Measurements from ENCODE around the gene FAF1.
"Not testable (repeated sequence)": the region's sequence is repeated elsewhere in the genome, so short reads cannot be mapped to it uniquely, and the experiment has no call there.

The FAF1 gene

GRCh38 chr1:50959913-50960844 lies at the start of gene FAF1:
Gene FAF1, minus strand, starts transcription at chr1:50960267. Its CDS starts 456 bp downstream, at chr1:50959811.
- peak; percentile 98 for DNase-seq (ENCODE audit: low spot score)
- TF ChIP-seq, protein P1, sequence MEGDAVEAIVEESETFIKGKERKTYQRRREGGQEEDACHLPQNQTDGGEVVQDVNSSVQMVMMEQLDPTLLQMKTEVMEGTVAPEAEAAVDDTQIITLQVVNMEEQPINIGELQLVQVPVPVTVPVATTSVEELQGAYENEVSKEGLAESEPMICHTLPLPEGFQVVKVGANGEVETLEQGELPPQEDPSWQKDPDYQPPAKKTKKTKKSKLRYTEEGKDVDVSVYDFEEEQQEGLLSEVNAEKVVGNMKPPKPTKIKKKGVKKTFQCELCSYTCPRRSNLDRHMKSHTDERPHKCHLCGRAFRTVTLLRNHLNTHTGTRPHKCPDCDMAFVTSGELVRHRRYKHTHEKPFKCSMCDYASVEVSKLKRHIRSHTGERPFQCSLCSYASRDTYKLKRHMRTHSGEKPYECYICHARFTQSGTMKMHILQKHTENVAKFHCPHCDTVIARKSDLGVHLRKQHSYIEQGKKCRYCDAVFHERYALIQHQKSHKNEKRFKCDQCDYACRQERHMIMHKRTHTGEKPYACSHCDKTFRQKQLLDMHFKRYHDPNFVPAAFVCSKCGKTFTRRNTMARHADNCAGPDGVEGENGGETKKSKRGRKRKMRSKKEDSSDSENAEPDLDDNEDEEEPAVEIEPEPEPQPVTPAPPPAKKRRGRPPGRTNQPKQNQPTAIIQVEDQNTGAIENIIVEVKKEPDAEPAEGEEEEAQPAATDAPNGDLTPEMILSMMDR (IDR thresholded peaks at IDR 0.05; ENCODE audit: extremely low read depth, insufficient read depth, missing control alignments) = no peak
- in situ Hi-C loops (cut with MboI; ENCODE audit: low pct_unique_long_range_greater_than_20kb, low sequenced_read_pairs, unreplicated experiment) = no loop called here

DNA sequence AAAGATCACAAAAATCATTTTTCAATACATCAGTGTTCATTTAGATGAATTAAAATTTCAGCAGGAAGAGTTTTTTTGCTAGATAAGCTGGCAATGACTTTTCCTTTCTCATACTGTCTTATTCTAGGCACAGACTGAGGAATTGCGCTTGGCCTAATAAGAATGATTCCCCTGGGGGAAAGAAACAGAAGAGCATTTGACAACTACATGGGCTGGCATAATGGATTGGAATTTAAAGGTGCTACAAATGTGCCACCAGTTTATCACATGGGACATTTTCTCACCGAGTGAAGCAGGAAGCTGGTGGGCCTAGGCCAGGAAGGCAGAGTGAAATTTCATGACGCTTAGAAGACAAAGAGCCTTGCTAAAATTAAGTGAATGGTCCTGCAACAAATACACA lies 49.3 kb upstream of the FAF1 start:
- in situ Hi-C loops (cut with MboI; ENCODE audit: low pct_unique_long_range_greater_than_20kb, low sequenced_read_pairs, unreplicated experiment) = no loop called here
- TF ChIP-seq, protein P1 (IDR thresholded peaks at IDR 0.05; ENCODE audit: extremely low read depth, insufficient read depth, missing control alignments) = no peak
- DNase-seq (ENCODE audit: low spot score) = no peak

- in situ Hi-C loops (cut with MboI; ENCODE audit: low pct_unique_long_range_greater_than_20kb, low sequenced_read_pairs, unreplicated experiment); DNase-seq (ENCODE audit: low spot score): not testable (repeated sequence)
Measured at GRCh38 chr1:51005549-51005948, 45.5 kb upstream of the FAF1 start.

DNA sequence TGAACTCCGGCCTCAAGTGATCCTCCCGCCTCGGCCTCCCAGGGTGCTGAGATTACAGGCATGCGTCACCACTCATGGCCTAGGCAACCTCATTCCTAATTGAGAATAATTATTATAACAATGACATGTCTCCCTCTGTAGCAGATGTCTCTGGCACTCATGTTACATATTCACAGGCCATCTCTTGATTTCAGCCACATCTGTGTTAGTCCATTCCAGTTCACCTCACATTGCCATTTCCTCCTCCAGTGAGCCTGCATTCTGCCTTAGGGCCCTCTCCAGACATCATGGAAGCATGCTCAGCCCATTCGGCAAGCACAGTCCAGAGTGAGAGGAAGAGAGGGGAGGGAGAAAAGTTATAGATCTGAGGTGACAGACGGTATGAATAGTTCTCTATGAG lies 42.4 kb upstream of the FAF1 start:
- no peak for DNase-seq (ENCODE audit: low spot score)
- TF ChIP-seq, protein P1 (IDR thresholded peaks at IDR 0.05; ENCODE audit: extremely low read depth, insufficient read depth, missing control alignments) = no peak
- in situ Hi-C loops (cut with MboI; ENCODE audit: low pct_unique_long_range_greater_than_20kb, low sequenced_read_pairs, unreplicated experiment) = no loop called here

- TF ChIP-seq, protein P1 (IDR thresholded peaks at IDR 0.05; ENCODE audit: extremely low read depth, insufficient read depth, missing control alignments) = no peak
- in situ Hi-C loops (cut with MboI; ENCODE audit: low pct_unique_long_range_greater_than_20kb, low sequenced_read_pairs, unreplicated experiment) = no loop called here
- DNase-seq (ENCODE audit: low spot score) = no peak
Measured at GRCh38 chr1:51000651-51001050, 40.6 kb upstream of the FAF1 start.

GRCh38 chr1:51000160-51000559 lies 40.1 kb upstream of the FAF1 start:
- no peak for DNase-seq (ENCODE audit: low spot score)
- TF ChIP-seq, protein P1 (IDR thresholded peaks at IDR 0.05; ENCODE audit: extremely low read depth, insufficient read depth, missing control alignments) = no peak
- in situ Hi-C loops (cut with MboI; ENCODE audit: low pct_unique_long_range_greater_than_20kb, low sequenced_read_pairs, unreplicated experiment) = no loop called here

DNA sequence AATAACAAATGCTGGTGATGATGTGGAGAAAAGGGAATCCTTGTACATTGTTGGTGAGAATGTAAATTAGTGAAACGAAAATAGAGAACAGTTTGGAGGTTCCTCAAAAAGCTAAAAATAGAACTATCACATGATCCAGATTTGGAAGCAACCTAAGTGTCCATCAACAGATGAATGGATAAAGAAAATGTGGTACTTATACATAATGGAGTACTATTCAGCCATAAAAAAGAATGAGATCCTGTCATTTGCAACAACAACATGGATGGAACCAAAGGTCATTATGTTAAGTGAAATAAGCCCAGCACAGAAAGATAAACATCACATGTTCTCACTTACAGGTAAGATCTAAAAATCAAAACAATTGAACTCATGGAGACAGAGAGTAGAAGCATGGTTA lies 39.3 kb upstream of the FAF1 start:
- DNase-seq (ENCODE audit: low spot score); in situ Hi-C loops (cut with MboI; ENCODE audit: low pct_unique_long_range_greater_than_20kb, low sequenced_read_pairs, unreplicated experiment): not testable (repeated sequence)
